HG02763 (cell line): ENCODE data around the gene NDUFV1.
"Not testable (repeated sequence)": the region's sequence is repeated elsewhere in the genome, so short reads cannot be mapped to it uniquely, and the experiment has no call there.

Experiments
- ATAC-seq: cut with Tn5 transposase; IDR thresholded peaks from one replicate; pipeline ENCODE4 v1.9.1; 2021; ENCODE audit warnings: mild to moderate bottlenecking, moderate library complexity; ENCODE audit not compliant: unreplicated experiment

NDUFV1 gene

GRCh38 chr11:67606492-67607295 lies at the start of gene NDUFV1:
Gene NDUFV1, plus strand, starts transcription at chr11:67606936. Its CDS starts 69 bp downstream, at chr11:67607005.
- ATAC-seq, result peak; percentile 95

- ATAC-seq, result no peak
These were observed 48.5 kb upstream of the NDUFV1 start for GRCh38 chr11:67558084-67558772.

DNA sequence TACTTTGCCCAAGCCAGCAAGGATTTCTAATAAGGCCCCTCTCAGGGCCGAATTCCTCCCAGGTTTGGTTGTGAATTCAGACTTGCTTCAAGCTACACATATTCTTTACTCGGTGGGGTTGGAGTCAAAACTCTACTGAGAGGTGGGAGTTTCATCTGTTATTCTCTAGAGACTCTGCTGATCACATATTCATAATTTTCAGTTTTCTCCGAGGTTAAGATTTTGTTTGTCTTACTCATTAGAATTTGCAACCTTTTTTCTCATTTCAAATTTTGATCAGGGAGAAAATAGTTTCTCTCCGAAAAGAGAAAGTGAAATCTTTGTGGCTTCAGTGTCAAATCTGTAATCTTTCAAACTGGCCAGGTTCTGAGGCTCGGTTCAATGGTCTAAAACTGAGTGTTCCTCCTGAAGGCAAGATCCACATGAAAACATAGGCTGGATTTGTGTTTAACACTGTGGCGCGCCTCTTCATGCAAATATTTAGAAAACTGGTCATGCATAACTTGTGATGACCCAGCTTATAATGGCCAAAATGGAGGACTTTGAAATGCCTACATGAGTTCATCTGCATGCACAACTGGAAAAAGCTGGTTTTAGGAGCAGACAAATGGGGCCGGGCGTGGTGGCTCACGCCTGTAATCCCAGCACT lies 44.6 kb upstream of the NDUFV1 start:
- ATAC-seq, result peak; percentile 47

- no peak for ATAC-seq
These were observed 43.6 kb upstream of the NDUFV1 start for GRCh38 chr11:67562963-67563704.

DNA sequence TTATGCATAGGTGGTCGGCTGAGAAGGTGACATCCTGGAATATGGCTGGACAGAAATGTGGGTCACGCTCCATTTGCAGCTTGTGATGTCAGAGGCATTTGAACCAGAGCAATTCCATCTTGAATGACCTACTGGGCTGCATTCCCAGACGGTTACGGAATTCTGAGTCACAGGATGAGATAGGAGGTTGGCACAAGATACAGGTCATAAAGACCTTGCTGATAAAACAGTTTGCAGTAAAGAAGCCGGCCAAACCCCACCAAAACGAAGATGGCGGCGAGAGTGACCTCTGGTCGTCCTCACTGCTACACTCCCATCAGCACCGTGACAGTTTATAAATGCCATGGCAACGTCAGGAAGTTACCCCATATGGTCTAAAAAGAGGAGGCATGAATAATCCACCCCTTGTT lies 43.0 kb upstream of the NDUFV1 start:
- not testable (repeated sequence) for ATAC-seq

DNA sequence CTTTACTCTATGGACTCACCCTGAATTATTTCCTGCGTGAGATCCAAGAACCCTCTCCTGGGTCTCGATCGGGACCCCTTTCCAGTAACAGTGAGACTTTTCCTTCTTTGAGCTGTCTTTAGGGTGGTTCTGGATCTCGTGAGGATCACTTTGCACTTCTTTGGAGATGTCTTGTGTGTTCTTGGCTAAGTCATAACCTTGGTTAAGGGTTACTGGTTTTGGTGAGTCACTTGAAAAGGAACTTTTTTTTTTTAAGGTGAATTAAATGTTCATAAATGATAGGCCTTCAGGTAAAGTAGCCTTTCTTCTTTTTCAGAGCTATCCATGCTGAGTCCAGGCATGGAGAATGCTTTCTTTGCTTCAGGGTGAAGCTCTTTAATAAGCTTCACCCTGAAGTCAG lies 42.5 kb upstream of the NDUFV1 start:
- no peak for ATAC-seq

GRCh38 chr11:67571443-67571842 lies 35.3 kb upstream of the NDUFV1 start:
- no peak for ATAC-seq

DNA sequence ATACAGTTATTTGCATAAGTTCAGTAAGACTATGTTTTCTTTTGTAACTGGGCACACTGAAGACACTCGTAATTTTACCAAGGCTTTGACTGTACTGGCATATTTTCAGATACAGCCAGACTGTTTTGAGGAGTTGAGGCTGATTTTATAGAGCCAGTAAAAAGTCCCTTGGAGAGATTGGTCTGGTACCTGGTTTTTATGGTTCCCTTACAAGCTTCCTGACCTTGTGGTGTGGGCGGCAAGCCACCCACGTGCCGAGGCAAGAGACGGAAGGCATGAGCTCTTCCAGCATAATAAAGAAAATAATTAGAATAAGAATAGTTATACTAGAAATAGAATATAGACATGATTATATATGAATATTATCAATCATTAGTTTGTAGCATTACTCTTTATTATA lies 34.4 kb upstream of the NDUFV1 start:
- no peak for ATAC-seq

DNA sequence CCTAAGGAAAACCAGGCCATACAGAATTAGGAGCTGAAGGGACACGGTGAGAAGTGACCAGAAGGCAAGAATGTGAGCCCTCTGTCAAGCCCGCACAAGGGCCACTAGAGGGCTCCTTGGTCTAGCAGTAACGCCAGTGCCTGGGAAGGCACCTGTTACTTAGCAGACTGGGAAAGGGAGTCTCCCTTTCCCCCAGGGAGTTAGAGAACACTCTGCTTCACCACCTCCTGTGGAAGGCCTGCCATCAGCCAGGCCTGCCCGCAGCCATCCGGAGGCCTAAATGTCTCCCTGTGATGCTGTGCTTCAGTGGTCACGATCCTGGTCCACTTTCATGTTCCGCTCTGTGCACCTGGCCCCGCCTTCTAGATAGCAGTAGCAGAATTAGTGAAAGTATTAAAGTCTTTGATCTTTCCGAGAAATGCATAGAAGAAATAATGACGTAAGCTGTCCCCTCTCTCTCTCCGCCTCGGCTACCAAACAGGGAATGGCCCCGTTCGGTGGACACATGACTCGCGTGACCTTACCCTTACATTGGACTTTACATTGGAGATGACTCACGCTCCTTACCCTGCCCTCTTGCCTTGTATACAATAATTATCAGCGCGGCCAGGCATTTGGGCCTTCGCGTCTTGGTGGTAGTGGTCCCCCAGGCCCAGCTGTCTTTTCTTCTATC lies 33.9 kb upstream of the NDUFV1 start:
- no peak for ATAC-seq

- no peak for ATAC-seq
These were observed 31.8 kb upstream of the NDUFV1 start for GRCh38 chr11:67574938-67575337.

DNA sequence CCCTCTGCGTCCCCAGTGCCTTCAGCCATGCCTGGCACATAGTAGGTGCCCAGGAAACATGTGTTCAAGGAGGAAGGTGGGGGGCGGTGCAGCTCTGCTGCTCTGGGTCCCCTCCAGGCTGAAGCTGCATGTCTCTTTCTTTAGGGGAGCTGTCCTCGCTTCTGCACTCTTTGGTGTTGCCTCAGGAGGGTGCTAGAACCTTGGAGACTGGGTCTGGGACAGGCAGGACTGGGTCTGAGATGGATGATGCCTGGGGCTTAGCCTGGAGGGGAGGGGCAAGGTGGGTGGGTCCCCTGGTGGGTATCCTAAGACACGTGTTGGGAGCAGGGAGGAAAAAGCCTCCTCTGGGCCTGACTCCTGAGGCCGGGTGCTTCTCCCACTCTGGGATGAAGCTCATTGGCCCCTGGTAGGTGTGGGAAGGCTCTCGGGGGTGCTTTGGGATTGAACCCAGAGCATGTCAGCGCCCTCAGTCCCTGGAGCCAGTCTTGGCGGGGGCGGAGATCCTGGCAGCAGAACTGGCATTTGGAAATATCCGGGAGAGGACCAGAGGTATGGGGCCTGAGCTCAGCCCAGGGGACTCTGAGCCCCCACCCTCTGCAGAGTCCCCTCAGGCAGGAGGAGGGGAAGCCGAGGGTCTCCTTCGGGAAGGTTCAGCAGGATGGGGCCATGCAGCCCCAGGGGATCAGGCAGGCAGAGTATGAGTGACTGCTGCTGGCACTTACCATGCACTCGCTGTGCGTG lies 29.8 kb upstream of the NDUFV1 start:
- ATAC-seq, result no peak

- ATAC-seq, result no peak
These were observed 28.8 kb upstream of the NDUFV1 start for GRCh38 chr11:67577951-67578350.

DNA sequence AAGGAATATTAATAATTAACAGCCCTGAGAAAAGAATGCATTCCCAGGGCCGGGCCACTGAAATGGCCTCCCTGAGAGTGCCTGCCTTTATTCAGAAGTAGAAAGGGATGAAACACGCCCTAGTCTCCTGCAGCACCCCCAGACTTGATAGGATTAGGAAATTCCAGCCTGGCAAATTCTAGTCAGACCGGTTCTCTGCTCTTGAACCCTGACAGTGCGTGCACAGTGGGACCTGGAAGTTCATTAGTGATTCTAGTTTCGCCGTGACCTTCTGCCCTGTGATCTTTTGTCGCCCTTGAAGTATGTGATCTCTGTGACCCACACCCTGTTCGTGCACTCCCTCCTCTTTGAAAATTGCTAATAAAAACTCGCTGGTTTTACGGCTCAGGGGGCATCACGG lies 25.3 kb upstream of the NDUFV1 start:
- ATAC-seq, result no peak

- ATAC-seq, result no peak
These were observed 24.7 kb upstream of the NDUFV1 start for GRCh38 chr11:67582011-67582410.

GRCh38 chr11:67583247-67584204 lies 23.2 kb upstream of the NDUFV1 start, which contains the start of gene GSTP1:
Gene GSTP1, plus strand, starts transcription at chr11:67583812. Its CDS starts 32 bp downstream, at chr11:67583844.
- peak; percentile 65 for ATAC-seq

DNA sequence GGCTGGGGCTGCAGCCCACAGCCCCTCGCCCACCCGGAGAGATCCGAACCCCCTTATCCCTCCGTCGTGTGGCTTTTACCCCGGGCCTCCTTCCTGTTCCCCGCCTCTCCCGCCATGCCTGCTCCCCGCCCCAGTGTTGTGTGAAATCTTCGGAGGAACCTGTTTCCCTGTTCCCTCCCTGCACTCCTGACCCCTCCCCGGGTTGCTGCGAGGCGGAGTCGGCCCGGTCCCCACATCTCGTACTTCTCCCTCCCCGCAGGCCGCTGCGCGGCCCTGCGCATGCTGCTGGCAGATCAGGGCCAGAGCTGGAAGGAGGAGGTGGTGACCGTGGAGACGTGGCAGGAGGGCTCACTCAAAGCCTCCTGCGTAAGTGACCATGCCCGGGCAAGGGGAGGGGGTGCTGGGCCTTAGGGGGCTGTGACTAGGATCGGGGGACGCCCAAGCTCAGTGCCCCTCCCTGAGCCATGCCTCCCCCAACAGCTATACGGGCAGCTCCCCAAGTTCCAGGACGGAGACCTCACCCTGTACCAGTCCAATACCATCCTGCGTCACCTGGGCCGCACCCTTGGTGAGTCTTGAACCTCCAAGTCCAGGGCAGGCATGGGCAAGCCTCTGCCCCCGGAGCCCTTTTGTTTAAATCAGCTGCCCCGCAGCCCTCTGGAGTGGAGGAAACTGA lies 22.4 kb upstream of the NDUFV1 start:
- ATAC-seq, result peak; percentile 1

GRCh38 chr11:67584881-67585873 lies 21.6 kb upstream of the NDUFV1 start:
- no peak for ATAC-seq
